Gastrocnemius medialis (tissue), 4 donors: ENCODE results near the gene KLRB1. TPM values are rescaled to one million over a fixed set of nuclear protein-coding genes. Genes with fewer than 3 reads are reported as not detected.

Experiments used
- total RNA-seq, 4 donors: library from RNA; depleted of rRNA; stranded (reverse); fragments of >200 nt; gene quantifications; one replicate each; pipeline versions ENCODE4 v1.1.0 to v1.2.3, GENCODE V29; 2016

KLRB1 gene
- total RNA-seq, 4 donors from 2014 or later, result 1.0 TPM; not detected in 3

Other genes with a start within 250 kb of the KLRB1 start
- 1 to 10 TPM in 1 of 4 donors, under 1 TPM in 3; 0.29 to 2.1 (median 0.58) TPM for gene CLEC2D, start 61.8 kb upstream of the KLRB1 start, total RNA-seq
- gene CLECL1, start 125.2 kb upstream of the KLRB1 start, total RNA-seq, result not detected
- gene CD69, start 153.0 kb upstream of the KLRB1 start, total RNA-seq, result under 1 TPM in 3 of 4 donors, not detected in 1; 0.41 to 0.72 (median 0.51) TPM
- gene KLRF1, start 219.6 kb upstream of the KLRB1 start, total RNA-seq, result not detected